HepG2 (cell line): ENCODE measurements around the gene CALML5. TPM values are rescaled to one million over a fixed set of nuclear protein-coding genes. Genes with fewer than 3 reads are reported as not detected.

Source experiments
- ATAC-seq: fragments of 200-7000 bp; cut with Tn5 transposase; 3 replicates; pipeline ENCODE4 v1.9.1; 2020; ENCODE audit warnings: mild to moderate bottlenecking, moderate library complexity
- BruUV-seq: library from RNA; stranded (reverse); fragments of 400-500 nt; replicated peaks from 2 replicates; lab custom pipeline; 2021; lab: Mats Ljungman, UMichigan
- CTCF ChIA-PET: fragments of 300-600 bp; formaldehyde crosslinking; extraction: SDS; loops from one replicate; lab custom pipeline; 2021; ENCODE audit warnings: low total read pairs, inconsistent platforms, low intra/inter-chr PET ratio; lab: Yijun Ruan, JAX
- POLR2A ChIA-PET: fragments of 350-600 bp; sonication (Branson Sonifier 250); formaldehyde crosslinking; loops from one replicate; lab custom pipeline; 2020; ENCODE audit warnings: antibody characterized with exemption, inconsistent platforms; lab: Yijun Ruan, JAX
- DNase-seq: peaks from one replicate; pipeline ENCODE4 v3.0.0-alpha.2; 2015; ENCODE audit warnings: low spot score
- FAIRE-seq: peaks from 3 replicates; lab custom pipeline; 2011; peaks lifted over from hg19 to GRCh38; lab: Jason Lieb, UNC
- H2AFZ ChIP-seq: one replicate; pipeline ENCODE4 v1.6.1; 2011; ENCODE audit warnings: low read length, inconsistent platforms
- H3K27ac ChIP-seq: fragments of 300-600 bp; 3 replicates; pipeline ENCODE4 v1.8.0; 2011; ENCODE audit warnings: mixed run types, mild to moderate bottlenecking, mixed read lengths, low read length, inconsistent platforms; ENCODE audit not compliant: insufficient read depth; ENCODE audit errors: extremely low read length
- H3K27me3 ChIP-seq, 2 experiments: fragments of 200-600 bp in 1 of 2; 2 replicates in 1 of 2; 3 replicates in 1 of 2; pipeline versions ENCODE4 v1.6.0 to v1.8.0; 2011; ENCODE audit warnings: low read length in 2 of 2, mild to moderate bottlenecking in 2 of 2, moderate library complexity in 2 of 2, inconsistent platforms in 1 of 2; ENCODE audit not compliant: insufficient read depth in 2 of 2, control insufficient read depth in 1 of 2
- H3K36me3 ChIP-seq, 2 experiments: fragments of 200-600 bp in 1 of 2; replicated peaks in 1 of 2; 2 replicates in 1 of 2; 3 replicates in 1 of 2; pipeline versions ENCODE4 v1.5.1 to v1.8.0; 2011; ENCODE audit warnings: low read length in 2 of 2, inconsistent platforms in 1 of 2; ENCODE audit not compliant: insufficient read depth in 2 of 2, control insufficient read depth in 1 of 2
- H3K4me1 ChIP-seq: 2 replicates; pipeline ENCODE4 v1.5.1; 2012; ENCODE audit warnings: low read length, inconsistent platforms; ENCODE audit not compliant: insufficient read depth
- H3K4me2 ChIP-seq: 2 replicates; pipeline ENCODE4 v1.6.0; 2011; ENCODE audit warnings: low read depth, low read length, inconsistent platforms
- H3K4me3 ChIP-seq, 3 experiments: fragments of 200-600 bp in 1 of 3; sonication (generic), shearing (Covaris generic) in 1 of 3; replicated peaks in 1 of 3; 2 replicates each; pipeline ENCODE4 v1.5.1; 2011 to 2016; ENCODE audit warnings: low read length in 3 of 3, inconsistent platforms in 2 of 3, low read depth in 2 of 3, mild to moderate bottlenecking in 2 of 3, control low read depth in 1 of 3, mixed read lengths in 1 of 3; ENCODE audit not compliant: insufficient read depth in 1 of 3
- H3K79me2 ChIP-seq: one replicate; pipeline ENCODE4 v1.6.1; 2011; ENCODE audit warnings: low read length, inconsistent platforms; ENCODE audit not compliant: insufficient read depth
- H3K9ac ChIP-seq: 2 replicates; pipeline ENCODE4 v1.6.0; 2011; ENCODE audit warnings: mild to moderate bottlenecking, low read depth, low read length, inconsistent platforms; ENCODE audit not compliant: insufficient read depth
- H3K9me3 ChIP-seq: 2 replicates; pipeline ENCODE4 v1.5.1; 2012; ENCODE audit warnings: mild to moderate bottlenecking, low read length
- H4K20me1 ChIP-seq: 2 replicates; pipeline ENCODE4 v1.6.0; 2011; ENCODE audit warnings: inconsistent platforms, mild to moderate bottlenecking, low read length, moderate library complexity; ENCODE audit not compliant: insufficient read depth
- ATF1 ChIP-seq: IDR thresholded peaks from 2 replicates; pipeline ENCODE4 v1.6.1; 2016; ENCODE audit warnings: mild to moderate bottlenecking, control low read depth
- CEBPG ChIP-seq: IDR thresholded peaks from 2 replicates; pipeline ENCODE4 v1.6.1; 2016
- EHMT2 ChIP-seq: fragments of 200-600 bp; sonication (generic); IDR thresholded peaks from 2 replicates; pipeline ENCODE4 v1.7.0; 2017; ENCODE audit warnings: antibody characterized with exemption, low read depth, low read length, borderline replicate concordance
- FOXA3 ChIP-seq: IDR thresholded peaks from 2 replicates; pipeline ENCODE4 v1.6.1; 2016; ENCODE audit warnings: missing genetic modification reagents, missing compliant biosample characterization
- IKZF1 ChIP-seq: fragments of 450-650 bp; IDR thresholded peaks from 2 replicates; pipeline ENCODE4 v1.7.1; 2016
- ISL2 ChIP-seq: sonication (generic); formaldehyde crosslinking; IDR thresholded peaks from 2 replicates; pipeline ENCODE4 v1.5.0; 2020; ENCODE audit warnings: missing genetic modification reagents
- PLSCR1 ChIP-seq: sonication (generic); formaldehyde crosslinking; IDR thresholded peaks from 2 replicates; pipeline ENCODE4 v1.5.0; 2020; ENCODE audit warnings: missing genetic modification reagents, mild to moderate bottlenecking, borderline replicate concordance
- SYNCRIP ChIP-seq: fragments of 200-400 bp; formaldehyde crosslinking; IDR thresholded peaks from 2 replicates; pipeline ENCODE4 v1.6.1; 2018; ENCODE audit warnings: mild to moderate bottlenecking, low read depth, low read length; ENCODE audit not compliant: insufficient read depth
- ZNF550 ChIP-seq: sonication (generic); formaldehyde crosslinking; IDR thresholded peaks from 2 replicates; pipeline ENCODE4 v1.4.0; 2020; ENCODE audit warnings: mild to moderate bottlenecking, missing genetic modification reagents, borderline replicate concordance
- ZNF7 ChIP-seq: IDR thresholded peaks from 2 replicates; pipeline ENCODE4 v1.6.1; 2016; ENCODE audit warnings: missing biosample characterization, missing genetic modification reagents
- WGBS: methylation state at CpG from one replicate; pipeline ENCODE4 v1.1.6; 2017; ENCODE audit warnings: low lambda C conversion rate; 5-methylcytosine and 5-hydroxymethylcytosine counted together
- in situ Hi-C: cut with HindIII; loops from 2 replicates; pipeline ENCODE4 v1.10.0; 2017; ENCODE audit warnings: low pct_unique_long_range_greater_than_20kb; ENCODE audit not compliant: extremely low pct_ligation_motif_present
- intact Hi-C: fragments of 100-400 bp; cut with micrococcal nuclease; formaldehyde crosslinking; loops from one replicate; pipeline ENCODE4 v1.10.0; 2022; ENCODE audit not compliant: unreplicated experiment
- polyA plus RNA-seq, 8 experiments: library from polyadenylated mRNA; depleted of rRNA in 3 of 8; stranded (reverse) in 7 of 8; unstranded in 1 of 8; fragments of >200 nt; fragmentation: Illumina TruSeq in 4 of 8; extraction: Trizol in 4 of 8; gene quantifications; 2 replicates each; pipeline versions ENCODE4 v1.2.1 to v1.2.3, GENCODE V29; 2011 to 2016; ENCODE audit warnings: low read depth in 4 of 8, missing spikeins in 1 of 8, mixed read lengths in 1 of 8; ENCODE audit not compliant: insufficient read depth in 1 of 8
- total RNA-seq, 5 experiments: library from RNA; depleted of rRNA; stranded (reverse); fragments of >200 nt; fragmentation: Illumina TruSeq; extraction: Trizol; gene quantifications; 2 replicates each; pipeline ENCODE4 v1.2.3, GENCODE V29; 2016; ENCODE audit warnings: low read depth in 1 of 5
- TF ChIP-seq, protein P1 (sequence below): sonication (generic); formaldehyde crosslinking; IDR thresholded peaks from 2 replicates; pipeline ENCODE4 v1.4.0; 2020; ENCODE audit warnings: mild to moderate bottlenecking, missing genetic modification reagents
- TF ChIP-seq, protein P2 (sequence below): IDR thresholded peaks from 2 replicates; pipeline ENCODE4 v1.4.0; 2020; ENCODE audit warnings: mild to moderate bottlenecking, missing genetic modification reagents
- TF ChIP-seq, protein P3 (sequence below): sonication (generic); formaldehyde crosslinking; IDR thresholded peaks from 2 replicates; pipeline ENCODE4 v1.4.0; 2020; ENCODE audit warnings: missing genetic modification reagents

CALML5 gene
- total and polyA plus RNA-seq, 2 of the 13 experiments (the other 11 are each of a cell fraction or from before 2014, with no cell fraction given): not detected

- TF ChIP-seq CEBPG (CRISPR knock-in tag): peak; percentile 52; the same call in 1 of the 2 replicates
These were observed 47.7 kb upstream of the CALML5 start (continued) for GRCh38 chr10:5546891-5547680.

- H2AFZ ChIP-seq: no peak overlapping the region
- no peak overlapping the region; the same call in 1 of the 2 replicates for H3K9ac ChIP-seq
- BruUV-seq: no TSS peak
- H4K20me1 ChIP-seq: no peaks in the 10 kb centered on the region
- whole genome bisulfite sequencing: 82% methylated on average over 16 of the region's 23 CpGs
- ChIA-PET POLR2A (interaction anchor here (0.8 to 5.4 kb wide), 6 partner anchors 8 to 99 kb away, joined by 3 to 73 read pairs (median 16); no protein-coding TSS in a partner anchor), CTCF (no interaction called here)
- ATAC-seq (no peak), DNase-seq (no peak), FAIRE-seq (no peak)
- H3K4me2 ChIP-seq: 0 out of 2 replicates have a peak overlapping the region, but pooled peaks have one; percentile 91
- no peaks in the 10 kb centered on the region for H3K36me3 ChIP-seq
- in situ Hi-C loops (no loop called here), intact Hi-C loops (no loop called here)
- no peaks in the 10 kb centered on the region; a peak in 1 of 5 replicates for H3K27me3 ChIP-seq
- peak overlapping the region; percentile 97 for H3K27ac ChIP-seq
- H3K4me3 ChIP-seq: no peak overlapping the region
- H3K9me3 ChIP-seq: peaks cover 20% of the 10 kb centered on the region
- peaks cover 75% of the 10 kb centered on the region for H3K4me1 ChIP-seq
- no peaks in the 10 kb centered on the region for H3K79me2 ChIP-seq
- TF ChIP-seq PLSCR1 (CRISPR knock-in tag) (no peak), ZNF550 (CRISPR knock-in tag) (no peak), FOXA3 (CRISPR knock-in tag) (0 out of 2 replicates have a peak, but pooled peaks have one; percentile 8), IKZF1 (no peak), ATF1 (CRISPR knock-in tag) (no peak), EHMT2 (no peak), ZNF7 (CRISPR knock-in tag) (no peak), SYNCRIP (no peak), ISL2 (CRISPR knock-in tag) (no peak)
- TF ChIP-seq, protein P1, sequence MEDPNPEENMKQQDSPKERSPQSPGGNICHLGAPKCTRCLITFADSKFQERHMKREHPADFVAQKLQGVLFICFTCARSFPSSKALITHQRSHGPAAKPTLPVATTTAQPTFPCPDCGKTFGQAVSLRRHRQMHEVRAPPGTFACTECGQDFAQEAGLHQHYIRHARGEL: no peak
- TF ChIP-seq, protein P2, sequence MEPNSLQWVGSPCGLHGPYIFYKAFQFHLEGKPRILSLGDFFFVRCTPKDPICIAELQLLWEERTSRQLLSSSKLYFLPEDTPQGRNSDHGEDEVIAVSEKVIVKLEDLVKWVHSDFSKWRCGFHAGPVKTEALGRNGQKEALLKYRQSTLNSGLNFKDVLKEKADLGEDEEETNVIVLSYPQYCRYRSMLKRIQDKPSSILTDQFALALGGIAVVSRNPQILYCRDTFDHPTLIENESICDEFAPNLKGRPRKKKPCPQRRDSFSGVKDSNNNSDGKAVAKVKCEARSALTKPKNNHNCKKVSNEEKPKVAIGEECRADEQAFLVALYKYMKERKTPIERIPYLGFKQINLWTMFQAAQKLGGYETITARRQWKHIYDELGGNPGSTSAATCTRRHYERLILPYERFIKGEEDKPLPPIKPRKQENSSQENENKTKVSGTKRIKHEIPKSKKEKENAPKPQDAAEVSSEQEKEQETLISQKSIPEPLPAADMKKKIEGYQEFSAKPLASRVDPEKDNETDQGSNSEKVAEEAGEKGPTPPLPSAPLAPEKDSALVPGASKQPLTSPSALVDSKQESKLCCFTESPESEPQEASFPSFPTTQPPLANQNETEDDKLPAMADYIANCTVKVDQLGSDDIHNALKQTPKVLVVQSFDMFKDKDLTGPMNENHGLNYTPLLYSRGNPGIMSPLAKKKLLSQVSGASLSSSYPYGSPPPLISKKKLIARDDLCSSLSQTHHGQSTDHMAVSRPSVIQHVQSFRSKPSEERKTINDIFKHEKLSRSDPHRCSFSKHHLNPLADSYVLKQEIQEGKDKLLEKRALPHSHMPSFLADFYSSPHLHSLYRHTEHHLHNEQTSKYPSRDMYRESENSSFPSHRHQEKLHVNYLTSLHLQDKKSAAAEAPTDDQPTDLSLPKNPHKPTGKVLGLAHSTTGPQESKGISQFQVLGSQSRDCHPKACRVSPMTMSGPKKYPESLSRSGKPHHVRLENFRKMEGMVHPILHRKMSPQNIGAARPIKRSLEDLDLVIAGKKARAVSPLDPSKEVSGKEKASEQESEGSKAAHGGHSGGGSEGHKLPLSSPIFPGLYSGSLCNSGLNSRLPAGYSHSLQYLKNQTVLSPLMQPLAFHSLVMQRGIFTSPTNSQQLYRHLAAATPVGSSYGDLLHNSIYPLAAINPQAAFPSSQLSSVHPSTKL (CRISPR knock-in tag): no peak
- TF ChIP-seq, protein P3, sequence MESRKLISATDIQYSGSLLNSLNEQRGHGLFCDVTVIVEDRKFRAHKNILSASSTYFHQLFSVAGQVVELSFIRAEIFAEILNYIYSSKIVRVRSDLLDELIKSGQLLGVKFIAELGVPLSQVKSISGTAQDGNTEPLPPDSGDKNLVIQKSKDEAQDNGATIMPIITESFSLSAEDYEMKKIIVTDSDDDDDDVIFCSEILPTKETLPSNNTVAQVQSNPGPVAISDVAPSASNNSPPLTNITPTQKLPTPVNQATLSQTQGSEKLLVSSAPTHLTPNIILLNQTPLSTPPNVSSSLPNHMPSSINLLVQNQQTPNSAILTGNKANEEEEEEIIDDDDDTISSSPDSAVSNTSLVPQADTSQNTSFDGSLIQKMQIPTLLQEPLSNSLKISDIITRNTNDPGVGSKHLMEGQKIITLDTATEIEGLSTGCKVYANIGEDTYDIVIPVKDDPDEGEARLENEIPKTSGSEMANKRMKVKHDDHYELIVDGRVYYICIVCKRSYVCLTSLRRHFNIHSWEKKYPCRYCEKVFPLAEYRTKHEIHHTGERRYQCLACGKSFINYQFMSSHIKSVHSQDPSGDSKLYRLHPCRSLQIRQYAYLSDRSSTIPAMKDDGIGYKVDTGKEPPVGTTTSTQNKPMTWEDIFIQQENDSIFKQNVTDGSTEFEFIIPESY (CRISPR knock-in tag): peak; percentile 99
These were observed 46.7 kb upstream of the CALML5 start for GRCh38 chr10:5545778-5546710.
